GM19468 (cell line): Measurements from ENCODE around the gene RAVER2.
"Not testable (repeated sequence)": the region's sequence is repeated elsewhere in the genome, so short reads cannot be mapped to it uniquely, and the experiment has no call there.

Source experiments
- ATAC-seq: cut with Tn5 transposase; IDR thresholded peaks from one replicate; pipeline ENCODE4 v1.9.1; 2021; ENCODE audit warnings: mild to moderate bottlenecking, moderate library complexity, moderate number of reproducible peaks; ENCODE audit not compliant: unreplicated experiment; ENCODE audit errors: extremely low read depth

RAVER2 gene, protein sequence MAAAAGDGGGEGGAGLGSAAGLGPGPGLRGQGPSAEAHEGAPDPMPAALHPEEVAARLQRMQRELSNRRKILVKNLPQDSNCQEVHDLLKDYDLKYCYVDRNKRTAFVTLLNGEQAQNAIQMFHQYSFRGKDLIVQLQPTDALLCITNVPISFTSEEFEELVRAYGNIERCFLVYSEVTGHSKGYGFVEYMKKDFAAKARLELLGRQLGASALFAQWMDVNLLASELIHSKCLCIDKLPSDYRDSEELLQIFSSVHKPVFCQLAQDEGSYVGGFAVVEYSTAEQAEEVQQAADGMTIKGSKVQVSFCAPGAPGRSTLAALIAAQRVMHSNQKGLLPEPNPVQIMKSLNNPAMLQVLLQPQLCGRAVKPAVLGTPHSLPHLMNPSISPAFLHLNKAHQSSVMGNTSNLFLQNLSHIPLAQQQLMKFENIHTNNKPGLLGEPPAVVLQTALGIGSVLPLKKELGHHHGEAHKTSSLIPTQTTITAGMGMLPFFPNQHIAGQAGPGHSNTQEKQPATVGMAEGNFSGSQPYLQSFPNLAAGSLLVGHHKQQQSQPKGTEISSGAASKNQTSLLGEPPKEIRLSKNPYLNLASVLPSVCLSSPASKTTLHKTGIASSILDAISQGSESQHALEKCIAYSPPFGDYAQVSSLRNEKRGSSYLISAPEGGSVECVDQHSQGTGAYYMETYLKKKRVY

DNA sequence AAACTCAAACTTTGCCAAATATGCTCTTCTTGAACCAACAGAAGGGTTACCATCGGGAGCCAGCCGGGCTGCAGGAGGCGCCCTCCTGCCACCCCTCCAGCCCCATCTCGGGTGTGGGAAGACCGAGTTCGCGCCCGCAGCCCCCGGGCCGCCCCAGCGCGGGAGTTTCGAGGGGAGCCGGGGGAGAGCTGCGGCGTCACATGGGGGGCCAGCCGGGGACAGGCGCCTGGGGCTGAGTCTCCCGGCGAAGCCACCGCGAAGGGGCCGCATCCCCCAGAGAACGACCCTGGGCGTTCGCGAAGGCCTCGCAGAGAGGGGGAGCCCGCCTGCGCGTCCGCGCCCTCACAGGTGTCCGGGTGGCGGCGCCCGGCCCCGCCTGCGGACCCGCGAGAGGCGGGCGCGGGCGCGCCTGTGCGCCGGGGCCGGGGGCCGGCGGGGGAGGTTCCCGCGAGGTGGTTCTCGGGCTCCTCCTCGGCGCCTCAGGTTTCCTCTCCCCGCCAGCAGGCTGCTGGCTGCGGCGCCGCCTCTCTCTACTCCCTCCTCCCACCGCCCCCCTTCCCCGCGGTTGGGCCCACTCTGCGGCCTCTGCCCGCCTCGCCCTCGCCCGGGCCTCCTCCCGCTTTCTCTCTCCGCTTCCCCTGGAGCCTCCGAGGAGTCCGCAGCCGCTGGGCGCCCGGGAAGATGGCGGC, at the start of gene RAVER2:
RAVER2 (plus strand) TSS at position 584 of the 689 bp plus-strand sequence; CDS start at position 682, 98 bp downstream.
- no peak for ATAC-seq

DNA sequence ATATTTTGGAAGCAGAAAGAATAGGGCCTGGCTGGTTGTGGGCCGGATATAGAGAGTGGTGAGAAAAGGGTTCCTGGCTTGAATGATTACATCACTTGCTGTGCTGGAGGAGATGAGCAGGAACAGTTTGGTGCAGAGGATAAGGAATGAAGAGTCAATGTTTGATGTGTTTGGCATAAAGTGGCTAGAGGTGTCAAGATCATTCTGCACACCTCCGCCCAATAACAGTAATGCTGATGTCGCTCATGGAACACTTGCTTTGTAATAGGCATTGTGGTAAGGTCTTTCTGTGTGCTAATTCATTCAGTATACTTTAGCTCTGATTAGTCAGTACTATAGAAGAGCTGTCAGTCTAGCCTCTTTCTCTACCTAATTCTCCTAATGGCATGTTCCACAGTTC, 48.0 kb upstream of the RAVER2 start:
- ATAC-seq = no peak

DNA sequence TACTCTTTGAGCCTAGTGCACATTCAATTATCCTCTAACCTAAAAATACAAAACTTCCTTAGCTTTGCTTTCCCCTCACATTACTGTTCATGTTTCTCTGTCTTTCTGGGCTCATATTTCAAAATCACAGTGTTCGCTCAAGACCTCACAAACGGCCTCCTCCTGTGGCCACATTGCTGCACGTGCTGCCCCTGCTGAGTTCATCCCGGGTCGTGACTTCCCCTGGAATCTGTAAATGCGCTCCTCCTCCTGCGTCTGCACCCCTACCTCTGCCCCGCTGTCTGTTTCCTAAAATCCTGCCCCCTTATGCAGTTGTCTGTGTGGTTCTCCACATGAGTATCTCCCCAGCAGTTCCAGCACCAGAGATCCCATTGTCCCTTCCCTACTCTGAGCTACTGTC, 45.5 kb upstream of the RAVER2 start:
- ATAC-seq = no peak

DNA sequence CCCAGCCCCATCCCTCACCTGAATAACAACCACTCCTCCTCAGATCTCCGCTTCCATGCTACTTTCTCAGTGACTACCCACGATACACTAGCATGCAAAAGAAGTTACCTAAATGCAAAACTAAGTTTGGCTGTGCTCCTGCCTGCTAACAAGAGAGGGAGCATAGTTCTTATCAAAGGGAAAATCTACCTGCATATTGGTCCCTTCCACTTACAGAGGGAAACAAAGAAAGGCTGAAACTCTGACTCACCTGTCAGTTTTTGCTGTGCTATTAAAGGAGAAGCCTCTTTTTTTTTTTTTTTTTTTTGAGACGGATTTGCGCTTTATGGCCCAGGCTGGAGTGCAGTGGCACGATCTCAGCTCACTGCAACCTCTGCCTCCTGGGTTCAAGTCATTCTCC, 43.8 kb upstream of the RAVER2 start:
- no peak for ATAC-seq

GRCh38 chr1:64701886-64702285, 43.0 kb upstream of the RAVER2 start:
- no peak for ATAC-seq

DNA sequence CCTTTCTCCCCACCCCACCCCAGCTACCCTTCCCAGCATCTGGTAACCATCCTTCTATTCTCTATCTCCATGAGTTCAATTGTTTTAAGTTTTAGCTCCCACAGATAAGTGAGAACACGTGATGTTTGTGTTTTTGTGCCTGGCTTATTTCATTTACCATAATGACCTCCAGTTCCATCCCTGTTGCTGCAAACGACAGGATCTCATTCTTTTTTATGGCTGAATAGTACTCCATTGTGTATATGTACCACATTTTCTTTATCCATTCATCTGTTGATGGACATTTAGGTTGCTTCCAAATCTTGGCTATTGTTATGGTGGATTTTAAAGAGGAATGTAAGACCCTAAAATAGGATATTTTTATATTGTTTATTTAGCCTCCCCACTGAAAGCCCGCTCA, 42.2 kb upstream of the RAVER2 start:
- not testable (repeated sequence) for ATAC-seq

- ATAC-seq = no peak
These were observed 41.3 kb upstream of the RAVER2 start for GRCh38 chr1:64703600-64703999.

- no peak for ATAC-seq
These were observed 39.3 kb upstream of the RAVER2 start for GRCh38 chr1:64705591-64705990.

DNA sequence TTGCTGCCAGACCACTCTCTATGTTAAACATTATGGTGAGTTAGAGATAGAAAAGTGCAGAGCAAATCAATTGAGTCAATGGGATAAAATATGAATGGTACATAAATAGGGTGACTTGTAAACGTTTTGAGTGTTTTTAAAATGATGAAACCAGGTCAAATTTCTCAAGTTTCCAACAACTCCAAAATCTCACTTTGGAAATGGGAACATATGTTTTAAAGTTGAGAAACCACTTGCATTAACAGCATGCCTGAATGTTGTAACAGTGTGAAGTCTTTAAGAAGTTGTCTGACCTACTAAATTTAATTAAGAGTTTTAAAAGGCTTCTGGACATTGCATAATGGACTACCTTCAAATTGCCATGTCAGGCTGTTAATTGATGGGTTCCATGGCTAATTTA, 33.6 kb upstream of the RAVER2 start:
- ATAC-seq = no peak

DNA sequence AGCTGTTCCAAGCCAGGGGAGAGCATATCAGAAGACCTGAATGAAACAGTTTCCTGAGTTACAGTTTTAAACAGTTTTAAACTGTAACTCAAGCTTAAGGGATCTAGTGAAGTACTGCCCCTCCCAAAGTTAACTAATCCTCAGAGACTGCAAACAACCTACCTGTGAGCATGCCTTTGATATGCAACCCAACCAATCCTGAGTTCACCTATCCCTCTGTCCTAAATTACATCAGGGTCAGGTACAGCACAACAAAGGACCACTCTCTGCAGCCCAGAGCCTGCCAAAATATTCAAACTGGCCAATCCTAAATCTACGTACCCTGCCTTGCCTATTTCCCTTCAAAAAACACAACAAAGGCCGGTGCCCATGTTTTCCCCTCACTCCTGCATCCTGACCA, 32.8 kb upstream of the RAVER2 start:
- ATAC-seq = no peak

DNA sequence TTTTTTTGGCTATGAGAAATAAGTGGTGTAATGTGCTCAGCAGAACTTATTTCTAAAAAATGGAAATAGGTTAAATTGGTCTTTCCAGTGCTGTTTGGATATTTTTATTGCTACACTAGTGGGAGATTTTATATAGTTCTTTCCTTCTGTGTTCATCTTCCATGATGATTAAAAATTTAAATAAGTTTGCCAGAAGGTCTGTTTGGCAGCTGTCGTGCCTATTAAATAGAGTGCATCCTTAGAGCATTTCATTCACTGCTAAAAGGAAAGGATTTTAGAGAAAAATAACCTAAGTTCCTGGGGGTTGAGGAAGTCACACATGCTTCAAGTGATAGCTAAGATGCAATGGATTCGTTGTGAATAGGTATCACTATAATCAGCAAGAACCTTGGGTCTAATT, 29.7 kb upstream of the RAVER2 start:
- no peak for ATAC-seq

GRCh38 chr1:64721135-64721534, 23.7 kb upstream of the RAVER2 start:
- ATAC-seq = no peak

DNA sequence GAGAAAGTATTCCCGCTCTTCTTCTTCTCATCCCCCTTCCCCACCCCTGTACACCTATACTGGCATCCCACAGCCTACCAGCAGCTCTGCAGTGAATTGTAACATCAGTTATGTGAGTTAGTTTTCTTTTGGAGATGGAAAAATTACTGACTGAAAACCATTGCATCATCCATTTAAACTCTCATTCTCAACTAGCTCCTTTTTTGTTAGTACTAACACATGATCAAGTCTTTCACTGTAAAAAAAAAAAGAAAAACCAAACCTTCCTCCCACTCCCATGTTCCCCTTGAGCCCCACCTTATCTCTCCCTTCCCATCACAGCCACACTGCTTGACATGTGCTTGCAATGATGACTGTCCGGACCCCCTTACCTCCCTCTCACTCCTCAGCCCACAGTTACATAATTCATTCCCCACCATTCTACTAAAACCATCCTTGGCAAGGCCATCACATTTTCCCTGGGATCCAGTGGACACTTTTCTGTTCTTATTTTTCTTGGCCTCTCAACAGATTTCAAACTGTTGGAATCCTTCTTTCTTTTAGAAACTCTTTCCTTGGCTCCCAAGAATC, 23.2 kb upstream of the RAVER2 start:
- ATAC-seq = no peak

GRCh38 chr1:64727861-64728260, 17.0 kb upstream of the RAVER2 start:
- ATAC-seq = no peak

DNA sequence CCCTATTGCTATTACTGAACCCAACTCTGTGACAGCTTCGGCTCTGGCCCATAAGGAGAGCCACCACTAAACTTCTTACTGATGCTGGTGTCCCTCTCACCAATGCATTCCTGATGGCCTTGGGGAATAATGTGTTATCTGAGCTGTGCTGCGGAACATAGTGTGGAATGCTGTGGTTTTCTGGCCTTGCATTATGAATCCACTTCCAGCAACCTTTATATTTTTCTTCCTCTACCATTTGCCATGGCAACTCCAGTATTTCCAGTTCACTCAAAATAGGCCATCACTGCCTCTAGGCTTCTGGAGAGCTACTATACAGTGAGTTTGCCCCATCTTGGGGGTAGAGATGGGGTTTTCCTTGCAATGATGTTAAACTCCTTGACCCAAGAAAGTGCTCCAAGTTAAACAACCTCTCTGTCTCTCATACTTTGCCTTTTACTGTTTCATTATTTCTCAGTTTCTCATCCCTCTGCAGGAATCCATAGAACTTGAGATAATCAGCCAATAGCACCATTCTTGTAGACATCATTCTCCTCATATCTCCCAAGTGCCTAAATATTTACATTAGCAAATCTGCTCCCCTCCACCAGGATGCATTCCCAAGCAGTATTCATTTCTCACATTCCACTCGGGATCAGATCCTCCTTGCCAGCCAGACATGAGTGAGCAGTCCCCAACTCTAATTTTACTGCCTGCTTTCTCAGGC, 11.1 kb upstream of the RAVER2 start:
- ATAC-seq = no peak

GRCh38 chr1:64734287-64734652, 10.6 kb upstream of the RAVER2 start:
- ATAC-seq = no peak

- ATAC-seq = not testable (repeated sequence)
These were observed 4.2 kb upstream of the RAVER2 start for GRCh38 chr1:64740687-64741086.

GRCh38 chr1:64743954-64744491, 852 bp upstream of the RAVER2 start:
- ATAC-seq = no peak

DNA sequence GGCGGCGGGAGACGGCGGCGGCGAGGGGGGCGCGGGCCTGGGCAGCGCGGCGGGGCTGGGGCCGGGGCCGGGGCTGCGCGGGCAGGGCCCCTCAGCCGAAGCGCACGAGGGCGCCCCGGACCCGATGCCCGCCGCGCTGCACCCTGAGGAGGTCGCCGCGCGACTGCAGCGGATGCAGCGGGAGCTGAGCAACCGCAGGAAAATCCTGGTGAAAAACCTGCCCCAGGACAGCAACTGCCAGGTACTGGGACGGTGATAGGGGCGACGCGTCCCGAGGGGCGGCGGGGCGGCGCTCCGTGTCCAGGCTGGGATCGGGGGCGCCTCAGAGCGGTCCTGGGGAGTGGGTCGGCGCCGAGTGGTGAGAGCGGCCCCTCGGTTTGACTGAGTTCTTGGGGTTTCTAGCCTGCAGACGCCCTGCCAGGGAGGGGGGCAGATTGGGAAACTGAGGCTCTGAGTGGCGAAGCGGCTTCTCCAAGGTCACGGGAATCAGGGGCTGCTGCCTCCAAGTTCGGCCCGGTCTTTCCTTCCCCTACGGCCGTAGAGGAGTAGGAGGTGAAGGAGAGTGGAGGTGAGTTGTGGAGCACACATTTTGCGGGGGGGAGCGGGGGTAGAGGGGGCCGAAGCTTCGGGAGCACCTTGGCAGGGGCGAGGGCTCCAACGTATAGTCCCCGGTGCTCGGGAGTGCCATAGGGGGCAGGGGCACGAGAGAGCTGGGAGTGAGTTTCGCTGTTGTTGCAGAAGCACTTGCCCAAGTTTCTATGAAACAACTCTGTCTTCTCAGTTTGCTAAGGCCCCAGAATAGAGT, 508 bp downstream of the RAVER2 start:
- no peak for ATAC-seq
